Fibroblast of skin of right quadriceps (primary cell): ENCODE results near the gene AP3B1.
"Not testable (repeated sequence)": the region's sequence is repeated elsewhere in the genome, so short reads cannot be mapped to it uniquely, and the experiment has no call there.

Experiments
- DNase-seq: peaks from one replicate; pipeline ENCODE4 v3.0.0-alpha.2; 2013

AP3B1 gene

DNA sequence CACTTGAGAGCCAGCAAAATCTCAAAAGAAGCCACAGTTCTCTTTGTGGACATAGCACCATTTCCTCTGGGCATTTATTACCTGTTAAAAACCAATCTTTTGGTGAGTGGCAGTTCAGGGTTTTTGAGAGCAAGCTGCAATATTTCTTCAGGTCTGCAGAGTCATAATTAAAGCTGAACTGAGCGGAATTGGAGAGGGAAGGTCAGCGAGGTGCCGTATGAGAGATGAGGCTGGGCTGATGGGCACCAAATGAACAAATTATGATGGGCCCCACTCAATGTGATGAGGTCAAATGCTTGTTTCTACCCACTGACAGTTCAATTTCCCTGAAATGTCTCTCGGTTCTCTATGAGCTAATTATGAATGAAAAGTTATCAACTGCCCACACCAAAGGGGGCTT lies 231.9 kb downstream of the AP3B1 start:
- DNase-seq: no peak

DNA sequence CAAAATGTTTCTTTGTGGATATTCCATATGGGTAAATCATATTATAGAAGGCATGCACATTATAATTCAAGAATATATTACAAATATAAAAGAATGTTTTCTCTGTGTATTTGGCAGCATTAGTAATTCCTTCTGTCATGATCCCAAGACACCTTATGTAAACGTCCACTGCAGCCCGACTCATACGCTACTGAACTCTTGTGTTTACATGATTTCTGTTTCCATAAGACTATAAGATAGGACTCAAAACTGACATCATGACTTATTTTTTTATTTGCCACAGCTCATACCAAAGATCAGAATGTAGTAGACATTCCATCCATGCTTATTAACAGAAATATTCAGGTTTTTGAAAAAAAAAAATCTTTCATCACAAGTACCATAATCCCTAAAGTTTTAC lies 234.1 kb downstream of the AP3B1 start:
- peak; percentile 58 for DNase-seq

DNA sequence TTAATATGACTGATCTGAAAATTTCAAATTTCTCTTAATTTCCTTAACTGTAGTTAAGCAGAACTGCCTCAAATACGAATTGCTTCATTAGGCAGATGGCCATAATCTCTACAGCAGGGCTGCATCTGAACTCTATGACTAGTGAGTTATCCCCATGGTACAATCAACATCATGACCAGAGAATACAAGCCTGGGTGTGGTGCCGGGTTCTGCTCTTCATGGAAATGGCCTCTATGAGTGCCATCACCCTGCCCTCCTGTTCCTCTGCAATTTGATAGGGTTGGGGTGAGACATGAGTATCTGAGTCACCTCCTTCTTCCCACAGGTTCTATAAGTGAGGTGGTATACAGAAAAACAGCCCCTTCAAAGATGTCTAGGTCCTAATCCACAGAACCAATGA lies 235.9 kb downstream of the AP3B1 start:
- no peak for DNase-seq

DNA sequence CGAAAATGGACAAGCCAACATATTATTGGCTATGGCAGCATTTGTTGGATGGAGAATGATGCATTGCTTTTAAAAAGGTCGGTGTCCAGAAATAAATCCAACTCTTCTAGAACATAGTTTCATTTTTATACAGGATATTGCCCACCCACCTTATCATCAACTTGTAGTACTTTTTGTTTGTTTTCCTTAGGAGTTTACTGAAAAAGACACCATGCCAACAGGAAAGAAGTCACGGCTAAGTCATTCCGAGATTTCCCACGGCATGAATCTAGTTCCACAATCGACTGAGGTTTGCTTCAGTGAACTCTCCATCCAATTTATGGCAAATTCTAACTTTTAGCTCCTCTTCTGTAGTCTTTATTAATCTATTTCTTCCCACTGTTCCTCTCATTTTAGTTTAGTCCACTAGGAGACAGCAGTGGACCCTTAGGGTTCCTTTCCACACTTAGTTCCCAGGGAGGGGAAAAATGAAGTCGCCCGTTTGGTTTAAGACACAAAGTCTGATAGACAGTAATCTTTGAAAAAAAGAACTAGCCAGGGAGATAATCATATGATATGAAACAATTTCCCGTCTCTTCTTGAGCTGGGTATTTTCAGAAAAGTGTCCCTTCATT lies 237.5 kb downstream of the AP3B1 start:
- DNase-seq: no peak

DNA sequence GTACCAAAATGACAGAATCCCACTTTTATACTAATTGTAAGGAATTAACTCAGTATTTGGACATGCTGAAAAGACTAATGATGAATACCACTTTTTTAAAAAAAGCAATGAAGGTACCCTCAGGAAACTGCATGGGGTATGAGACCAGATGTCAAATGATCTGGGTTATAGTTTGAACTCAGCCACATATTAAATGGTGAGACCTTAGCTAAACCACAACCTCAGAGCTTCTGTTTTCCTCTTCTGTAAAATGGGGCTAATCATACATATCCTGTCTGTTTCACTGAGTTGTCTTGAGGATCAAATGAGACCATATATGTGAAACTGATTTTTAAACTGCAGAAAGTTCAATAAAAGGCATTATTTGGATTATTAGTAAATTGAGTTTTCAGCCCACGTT lies 238.4 kb downstream of the AP3B1 start:
- DNase-seq: no peak

DNA sequence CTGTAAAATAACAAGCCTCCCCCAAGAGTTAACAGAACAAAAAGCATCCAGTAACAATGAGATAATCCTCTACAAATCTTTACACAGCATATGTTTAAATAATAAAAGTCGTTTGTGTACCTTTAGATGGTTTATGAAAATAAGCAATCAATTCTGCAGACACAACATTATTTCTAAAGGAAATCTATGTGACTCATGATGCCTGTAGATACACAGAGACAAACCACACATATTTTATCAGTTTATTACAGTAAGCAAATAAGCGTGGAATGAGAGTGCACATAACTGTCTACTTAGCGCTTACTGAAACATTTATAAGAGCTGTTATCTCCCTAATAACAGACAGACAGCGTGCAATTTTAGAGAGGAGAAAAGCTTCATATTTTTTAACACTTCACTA lies 243.6 kb downstream of the AP3B1 start:
- peak; percentile 51 for DNase-seq

DNA sequence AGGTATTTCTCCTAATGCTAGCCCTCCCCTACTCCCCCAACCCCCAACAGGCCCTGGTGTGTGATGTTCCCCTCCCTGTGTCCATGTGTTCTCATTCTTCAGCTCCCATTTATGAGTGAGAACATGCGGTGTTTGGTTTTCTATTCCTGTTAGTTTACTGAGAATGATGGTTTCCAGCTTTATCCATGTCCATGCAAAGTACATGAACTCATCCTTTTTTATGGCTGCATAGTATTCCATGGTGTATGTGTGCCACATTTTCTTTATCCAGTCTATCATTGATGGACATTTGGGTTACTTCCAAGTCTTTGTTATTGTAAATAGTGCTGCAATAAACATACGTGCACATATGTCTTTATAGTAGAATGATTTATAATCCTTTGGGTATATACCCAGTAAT lies 247.7 kb downstream of the AP3B1 start:
- not testable (repeated sequence) for DNase-seq

DNA sequence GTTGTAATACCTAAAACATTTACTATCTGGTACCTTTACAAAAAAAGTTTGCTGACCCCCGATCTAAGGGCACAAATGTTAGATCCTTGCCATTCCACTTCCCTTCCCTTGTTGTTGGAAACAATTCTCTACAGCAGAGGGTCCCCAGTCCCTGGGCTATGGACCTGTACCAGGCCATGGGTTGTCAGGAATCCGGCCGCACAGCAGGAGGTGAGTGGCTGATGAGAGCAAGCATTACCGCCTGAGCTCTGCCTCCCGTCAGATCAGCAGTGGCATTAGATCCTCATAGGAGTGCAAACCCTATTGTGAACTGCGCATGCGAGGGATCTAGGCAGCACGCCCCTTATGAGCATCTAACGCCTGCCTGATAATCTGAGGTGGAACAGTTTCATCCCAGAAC lies 248.5 kb downstream of the AP3B1 start:
- no peak for DNase-seq

DNA sequence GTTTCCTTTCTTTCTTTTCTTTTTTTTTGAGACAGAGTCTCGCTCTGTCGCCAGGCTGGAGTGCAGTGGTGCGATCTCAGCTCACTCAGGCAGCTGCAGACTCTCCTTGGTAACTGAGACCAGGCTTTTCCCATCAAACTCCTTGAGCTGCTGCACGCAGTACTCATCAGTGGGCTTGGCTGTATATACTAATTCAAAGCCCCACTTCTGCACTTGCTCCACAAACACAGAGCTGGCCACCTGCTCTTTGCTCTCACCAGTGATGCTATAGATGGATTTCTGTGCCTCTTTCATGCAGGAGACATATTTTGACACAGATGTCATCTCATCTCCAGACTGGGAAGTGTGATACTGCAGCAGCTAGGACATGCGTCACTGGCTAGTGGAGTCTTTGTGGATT lies 252.7 kb downstream of the AP3B1 start:
- no peak for DNase-seq

DNA sequence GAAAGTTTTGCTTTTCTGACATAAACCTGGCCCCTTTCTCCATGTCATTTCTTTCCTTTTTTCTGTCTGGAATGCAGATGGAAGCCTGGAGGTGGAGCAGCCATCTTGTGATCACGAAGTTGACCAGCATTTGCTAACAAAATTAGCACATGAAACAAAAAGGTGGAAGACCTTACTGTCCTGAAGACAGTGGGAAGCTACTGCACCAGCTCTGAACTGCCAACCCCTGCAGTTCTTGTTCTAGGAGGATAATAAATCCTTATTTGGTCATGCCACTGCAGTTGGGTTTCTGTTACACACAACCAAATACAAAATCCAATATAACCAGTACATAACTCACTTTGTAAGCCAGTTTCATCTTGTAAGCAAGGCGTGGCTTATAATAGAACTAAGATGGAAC lies 269.0 kb downstream of the AP3B1 start:
- no peak for DNase-seq

DNA sequence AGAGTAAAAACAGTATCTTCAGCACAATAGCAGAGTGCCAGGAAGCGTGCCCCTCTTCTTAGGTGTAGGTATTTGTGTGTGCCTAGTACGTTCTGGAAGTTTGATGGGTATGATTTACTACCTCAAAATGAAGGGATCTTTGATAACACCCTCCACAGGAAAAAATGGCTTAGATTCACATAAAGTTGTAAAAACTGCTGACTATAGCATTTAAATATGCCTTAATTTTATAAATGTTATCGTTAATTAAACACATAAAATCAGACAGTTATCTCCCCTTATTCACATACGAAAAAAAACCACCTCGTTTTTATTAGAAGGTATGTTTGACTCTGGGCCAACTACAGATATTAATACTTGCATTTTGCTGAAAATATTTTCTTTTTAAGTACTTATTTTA lies 274.8 kb downstream of the AP3B1 start:
- no peak for DNase-seq

DNA sequence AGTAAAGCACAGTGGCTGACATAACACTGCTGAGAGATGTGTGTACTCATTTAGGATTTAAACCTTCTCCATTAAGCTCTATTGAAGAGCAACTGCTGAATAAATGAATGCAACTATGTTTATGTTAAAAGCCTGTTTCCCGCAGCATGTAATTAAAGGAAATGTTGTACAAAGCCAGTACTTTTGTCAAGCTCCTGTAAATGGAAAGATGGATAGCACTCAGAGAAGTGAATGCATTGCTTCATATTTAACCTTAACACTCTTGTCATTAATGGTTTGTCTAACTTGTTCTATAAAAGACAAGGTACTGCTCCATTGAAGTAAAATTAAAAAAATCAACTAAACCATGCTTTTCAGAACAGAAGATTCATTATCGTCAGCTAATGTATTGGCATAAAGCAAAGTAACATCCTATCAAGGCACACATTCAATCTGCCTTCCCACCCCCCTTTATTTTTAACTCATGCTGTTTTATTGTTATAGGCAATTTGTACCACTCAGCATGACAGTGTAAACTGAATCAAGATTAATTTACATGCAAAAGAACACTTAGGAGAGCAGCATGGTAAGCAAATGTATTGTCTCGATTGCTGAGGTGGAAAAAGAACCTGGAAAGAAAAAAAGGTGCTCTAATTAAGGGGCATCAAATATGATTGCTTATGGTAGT lies 277.5 kb downstream of the AP3B1 start:
- no peak for DNase-seq

DNA sequence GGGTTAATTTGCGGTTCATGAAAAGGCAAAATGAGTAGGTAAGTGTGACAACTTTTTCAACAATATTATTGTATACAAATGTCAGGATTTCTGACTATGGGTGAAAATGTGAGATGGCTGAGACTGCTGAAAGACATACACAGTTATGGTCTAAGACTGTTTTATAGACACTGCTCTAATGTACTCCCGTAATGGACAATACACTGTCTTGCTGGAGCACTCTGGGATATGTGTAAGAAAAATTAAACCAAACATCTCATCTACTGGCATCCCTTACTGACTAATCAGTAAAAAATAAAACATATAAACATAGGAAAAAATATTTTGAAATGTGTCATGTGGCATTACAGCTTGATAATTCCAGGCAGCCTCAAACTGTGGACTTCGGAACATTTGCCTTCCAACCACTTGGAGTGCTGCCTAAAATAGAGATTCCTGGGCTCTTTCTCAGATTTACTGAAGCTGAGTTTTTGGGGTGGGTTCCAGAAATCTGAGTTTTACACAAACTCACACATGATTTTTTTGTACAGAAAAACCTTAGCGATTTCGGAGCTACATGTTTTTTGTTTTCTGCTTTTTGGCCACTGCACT lies 284.5 kb downstream of the AP3B1 start:
- DNase-seq: peak; percentile 81

DNA sequence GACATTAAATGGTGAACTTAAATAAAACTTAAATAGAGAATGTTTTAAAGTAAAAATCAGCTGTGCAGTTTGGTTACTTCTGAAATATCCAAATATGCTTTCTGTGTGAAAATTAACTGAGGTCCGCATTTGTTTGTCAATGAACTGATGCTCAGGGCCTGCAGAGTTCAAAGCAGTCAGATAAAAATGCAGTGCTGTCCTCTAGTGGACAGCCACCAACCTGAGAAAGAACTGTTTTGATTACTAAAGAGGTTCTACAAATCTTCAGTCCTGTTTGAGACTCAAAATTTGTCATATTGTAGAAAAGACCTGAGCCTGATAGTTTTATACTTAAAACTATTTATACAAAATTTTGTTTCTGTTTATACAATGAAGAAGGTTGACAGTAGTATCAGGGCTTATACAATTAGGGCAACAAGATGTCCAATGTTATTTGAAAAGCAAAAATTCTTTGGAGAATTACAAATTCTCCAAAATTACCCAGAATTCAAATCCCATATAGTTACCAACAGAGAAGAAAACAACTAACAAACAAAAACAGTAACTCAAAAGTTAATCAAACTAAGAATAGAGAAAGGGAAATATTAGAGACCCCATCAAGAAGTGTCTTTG lies 286.0 kb downstream of the AP3B1 start:
- DNase-seq: peak; percentile 45

DNA sequence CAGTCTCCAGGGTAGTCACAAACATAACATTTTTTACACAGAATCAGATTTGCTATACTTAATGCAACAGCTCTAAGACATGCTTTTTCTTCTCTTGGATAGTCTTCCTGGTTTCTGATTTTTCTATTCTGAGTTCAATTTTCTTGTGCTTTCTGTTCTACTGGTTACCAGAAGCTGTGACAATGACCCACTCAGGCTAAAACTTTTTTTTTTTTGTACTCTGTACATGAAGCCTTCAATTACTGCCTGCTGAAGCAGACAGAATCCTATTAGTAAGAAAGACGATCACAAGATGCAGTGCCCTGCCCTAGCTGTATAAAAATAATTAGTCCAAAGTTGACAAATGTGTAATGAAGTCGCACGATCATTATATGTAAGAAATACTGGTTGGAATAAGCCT lies 287.3 kb downstream of the AP3B1 start:
- no peak for DNase-seq

DNA sequence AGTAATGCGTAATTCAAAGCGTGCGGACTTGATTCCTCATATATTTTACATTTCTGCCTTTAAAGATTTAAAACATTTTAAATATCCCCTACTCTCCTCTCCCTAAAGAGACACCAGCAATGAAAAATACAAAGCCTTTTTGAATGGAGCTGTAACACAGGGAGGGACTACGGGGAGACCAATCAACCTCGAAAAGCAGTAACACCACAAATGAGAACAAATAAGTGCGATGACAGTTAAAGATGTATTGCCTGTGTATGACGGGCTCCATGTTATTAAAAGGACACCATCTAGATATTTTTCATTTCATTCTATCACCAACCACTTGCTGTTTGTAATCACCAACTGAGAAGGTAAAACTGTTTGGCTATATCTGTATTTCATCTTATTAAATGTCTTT lies 288.0 kb downstream of the AP3B1 start:
- no peak for DNase-seq

DNA sequence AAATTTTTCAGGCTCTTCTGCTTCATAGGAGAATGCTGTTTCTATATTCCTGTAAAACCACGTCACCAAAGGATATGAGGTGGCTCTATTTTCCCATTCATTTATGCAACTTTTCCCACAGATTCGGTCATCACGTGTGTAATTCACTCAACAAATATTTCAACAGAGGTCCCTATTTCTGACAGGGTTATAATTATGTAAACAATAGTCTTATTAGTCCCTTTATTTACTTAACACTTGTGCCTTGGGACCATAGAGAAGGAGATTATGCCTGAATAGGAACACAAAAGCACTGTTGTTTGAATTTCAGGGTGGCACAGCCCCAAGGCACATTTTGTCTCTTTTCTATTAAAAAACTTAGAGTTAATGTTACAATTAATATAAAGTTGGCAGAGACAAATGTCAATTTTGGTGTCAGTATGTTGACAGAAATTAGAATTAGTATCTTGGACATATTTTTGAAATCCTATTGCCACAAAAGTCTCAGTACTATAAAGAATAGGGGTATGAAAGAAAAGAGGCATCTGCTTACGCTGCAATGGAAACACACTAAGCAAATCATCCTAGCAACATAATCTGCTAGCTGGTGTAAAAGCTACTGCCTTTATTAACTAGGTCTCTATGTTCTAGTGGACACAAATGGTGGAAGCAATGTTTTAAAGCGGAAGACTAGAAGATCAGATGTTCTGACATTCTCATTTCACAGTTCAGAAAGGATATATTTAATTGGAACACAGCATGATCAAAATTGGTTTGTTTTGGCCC lies 289.3 kb downstream of the AP3B1 start:
- peak; percentile 12 for DNase-seq

DNA sequence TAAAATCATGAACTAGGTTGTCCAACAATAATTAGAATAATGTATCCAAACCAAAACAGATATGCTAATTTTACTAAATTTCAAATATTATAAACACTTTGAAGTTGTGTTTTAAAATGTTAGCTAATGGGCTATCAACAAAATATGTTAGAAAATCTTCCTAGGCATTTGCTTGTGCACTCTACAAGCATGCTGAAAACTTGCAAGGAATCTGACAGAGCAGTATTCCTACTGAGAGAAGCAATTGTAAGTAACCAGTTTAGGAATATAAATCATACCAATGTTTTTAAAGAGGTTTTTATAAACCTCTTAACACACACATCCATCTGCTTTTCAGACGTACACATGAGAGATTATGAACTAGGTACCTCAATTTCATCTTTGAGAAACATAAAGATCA lies 289.9 kb downstream of the AP3B1 start:
- no peak for DNase-seq

DNA sequence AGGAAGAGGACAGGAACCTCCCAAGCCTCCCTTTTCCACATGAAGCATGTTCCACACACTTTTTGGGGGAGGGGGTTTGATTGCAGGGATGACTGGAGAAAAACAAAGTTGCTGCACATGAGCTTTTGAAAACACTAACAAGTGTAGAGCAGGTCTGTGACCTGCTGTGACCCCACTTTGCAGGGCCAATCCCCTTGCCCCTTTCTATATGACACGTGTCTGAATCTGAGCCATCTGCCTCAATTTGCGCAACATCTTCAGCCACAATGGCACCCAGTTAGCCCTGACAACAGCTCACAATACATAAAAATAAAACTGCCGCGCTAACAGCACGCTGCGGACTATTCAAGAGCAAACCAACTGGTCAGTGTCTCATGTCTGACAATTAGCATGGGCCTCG lies 290.6 kb downstream of the AP3B1 start:
- no peak for DNase-seq

DNA sequence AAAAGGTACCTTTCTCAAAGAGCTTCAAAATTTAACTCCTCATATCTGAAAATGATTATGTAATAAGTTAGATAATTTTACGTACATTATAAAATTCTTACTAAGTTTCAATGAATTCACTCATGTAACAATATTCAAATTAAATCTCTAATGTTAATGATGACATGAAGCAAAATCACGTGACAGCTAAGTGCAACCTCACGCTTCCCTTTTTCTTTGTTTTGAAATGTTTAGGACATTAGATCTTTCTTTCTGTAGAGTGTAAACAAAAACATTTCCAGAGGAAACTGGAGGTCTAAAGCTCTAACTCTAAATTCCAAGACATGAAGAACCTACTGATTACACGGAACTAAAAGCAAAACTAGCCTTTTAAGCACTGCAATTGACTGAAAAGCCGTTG lies 291.0 kb downstream of the AP3B1 start:
- no peak for DNase-seq

DNA sequence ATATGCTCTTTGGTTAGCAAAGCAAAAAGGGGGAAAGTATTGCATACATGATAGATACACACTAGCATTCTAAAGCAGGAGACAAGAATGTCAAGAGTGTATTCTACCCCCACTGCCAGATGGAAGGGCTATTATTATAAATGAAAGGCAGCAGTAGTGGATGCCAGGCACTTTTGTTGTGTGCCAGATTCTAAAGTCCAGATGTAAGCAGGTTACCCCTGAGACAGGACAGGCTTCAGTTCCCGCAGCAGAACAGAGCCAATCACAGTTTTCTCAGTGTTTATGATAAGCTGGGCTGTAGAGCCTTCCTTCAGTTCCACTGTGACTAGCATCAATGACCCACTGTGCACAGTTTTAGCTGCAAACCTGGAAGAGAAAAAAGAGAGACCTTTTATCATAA lies 291.8 kb downstream of the AP3B1 start:
- no peak for DNase-seq

DNA sequence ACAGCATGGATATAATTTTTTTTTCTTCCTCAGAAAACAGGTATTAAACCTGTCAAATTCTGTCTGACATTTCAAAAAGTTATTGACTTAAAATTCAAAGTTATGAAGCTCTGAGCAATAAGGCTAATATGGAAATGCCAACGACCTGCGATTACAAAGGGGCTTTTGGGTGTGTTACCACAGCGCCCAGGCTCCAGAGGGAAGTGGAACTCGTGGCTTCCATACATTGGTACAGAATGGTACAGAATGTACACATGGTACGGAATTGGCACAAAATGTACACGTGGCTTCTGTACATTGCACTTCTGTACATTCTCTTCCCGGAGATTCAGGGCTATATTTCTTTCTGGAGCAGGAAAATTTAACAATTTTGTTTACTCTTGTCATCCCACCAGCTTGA lies 293.3 kb downstream of the AP3B1 start:
- DNase-seq: no peak

DNA sequence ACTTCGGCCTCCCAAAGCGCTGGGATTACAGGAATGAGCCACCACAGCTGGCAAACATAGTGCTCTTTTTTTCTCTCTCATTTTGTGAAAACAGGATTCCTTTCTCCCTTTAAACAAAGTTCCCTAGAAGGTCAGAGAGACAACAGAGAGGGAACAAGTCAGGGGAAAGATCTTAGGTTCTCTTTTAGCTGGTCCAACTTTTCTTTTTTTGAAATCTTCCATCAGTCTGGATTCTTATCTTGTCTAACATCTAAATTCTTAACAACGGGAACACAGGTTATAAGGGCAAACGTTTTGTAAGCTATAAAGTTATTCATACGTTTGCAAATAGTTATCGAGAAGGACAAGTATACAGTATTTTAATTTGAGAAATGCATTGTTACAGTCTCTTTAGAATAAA lies 294.3 kb downstream of the AP3B1 start:
- no peak for DNase-seq

DNA sequence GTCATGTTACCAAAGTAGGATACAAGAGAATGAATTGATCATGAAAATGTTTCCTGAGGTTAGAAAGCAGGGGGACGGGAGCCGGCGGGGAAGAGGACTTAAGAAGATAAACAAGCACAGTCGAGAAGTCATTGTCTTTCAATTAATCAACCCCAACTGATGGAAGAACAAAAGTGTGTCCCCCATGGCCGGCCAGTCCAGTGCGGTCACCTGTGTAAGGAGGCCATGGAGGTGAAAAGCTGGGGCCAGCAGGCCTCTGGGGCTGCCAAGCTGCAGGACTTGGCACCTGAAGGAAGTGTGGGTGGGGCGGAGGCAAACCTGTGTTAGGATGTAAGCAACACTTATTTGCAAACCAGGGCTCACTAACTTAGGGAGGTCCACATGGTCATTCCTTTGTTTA lies 295.1 kb downstream of the AP3B1 start:
- DNase-seq: no peak
